ENCODE measurements around the gene LCN12. TPM values are rescaled to one million over a fixed set of nuclear protein-coding genes. Genes with fewer than 3 reads are reported as not detected.

Gene LCN12
- total RNA-seq, 1 experiment from 2014 or later: 2.5 TPM

DNA sequence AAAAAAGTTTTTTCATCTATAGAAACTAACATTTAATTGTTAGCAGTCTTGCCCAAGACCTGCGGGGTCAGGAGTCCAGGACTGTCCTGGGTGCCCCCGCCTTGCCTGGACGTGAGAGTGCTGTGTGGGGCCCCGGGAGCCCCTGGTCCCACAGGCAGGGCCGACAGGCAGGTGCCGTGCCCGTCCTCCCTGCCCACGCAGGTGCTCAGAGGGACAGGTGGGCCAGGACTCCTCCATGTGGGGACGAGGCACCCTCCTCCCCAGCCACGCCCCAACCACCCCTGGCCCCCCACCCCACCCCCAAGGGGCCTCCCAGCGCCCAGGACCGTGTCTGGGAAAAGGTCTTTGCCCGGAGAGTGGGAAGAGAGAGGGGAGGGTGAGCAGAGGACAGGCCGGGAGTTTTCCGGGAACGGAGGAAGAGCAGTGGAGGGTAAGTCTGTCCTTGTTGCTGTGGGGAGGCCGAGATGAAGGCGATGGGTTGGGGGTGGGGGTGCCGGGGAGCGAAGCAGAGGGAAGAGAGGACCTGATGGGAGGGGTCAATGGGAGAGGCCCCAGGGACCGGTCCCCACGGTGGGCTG is 2.7 kb upstream of the LCN12 start:
- no peak for TF ChIP-seq TCF7L2 (IDR thresholded peaks at IDR 0.05; ENCODE audit: low read depth, low read length)
- TF ChIP-seq, protein P1, sequence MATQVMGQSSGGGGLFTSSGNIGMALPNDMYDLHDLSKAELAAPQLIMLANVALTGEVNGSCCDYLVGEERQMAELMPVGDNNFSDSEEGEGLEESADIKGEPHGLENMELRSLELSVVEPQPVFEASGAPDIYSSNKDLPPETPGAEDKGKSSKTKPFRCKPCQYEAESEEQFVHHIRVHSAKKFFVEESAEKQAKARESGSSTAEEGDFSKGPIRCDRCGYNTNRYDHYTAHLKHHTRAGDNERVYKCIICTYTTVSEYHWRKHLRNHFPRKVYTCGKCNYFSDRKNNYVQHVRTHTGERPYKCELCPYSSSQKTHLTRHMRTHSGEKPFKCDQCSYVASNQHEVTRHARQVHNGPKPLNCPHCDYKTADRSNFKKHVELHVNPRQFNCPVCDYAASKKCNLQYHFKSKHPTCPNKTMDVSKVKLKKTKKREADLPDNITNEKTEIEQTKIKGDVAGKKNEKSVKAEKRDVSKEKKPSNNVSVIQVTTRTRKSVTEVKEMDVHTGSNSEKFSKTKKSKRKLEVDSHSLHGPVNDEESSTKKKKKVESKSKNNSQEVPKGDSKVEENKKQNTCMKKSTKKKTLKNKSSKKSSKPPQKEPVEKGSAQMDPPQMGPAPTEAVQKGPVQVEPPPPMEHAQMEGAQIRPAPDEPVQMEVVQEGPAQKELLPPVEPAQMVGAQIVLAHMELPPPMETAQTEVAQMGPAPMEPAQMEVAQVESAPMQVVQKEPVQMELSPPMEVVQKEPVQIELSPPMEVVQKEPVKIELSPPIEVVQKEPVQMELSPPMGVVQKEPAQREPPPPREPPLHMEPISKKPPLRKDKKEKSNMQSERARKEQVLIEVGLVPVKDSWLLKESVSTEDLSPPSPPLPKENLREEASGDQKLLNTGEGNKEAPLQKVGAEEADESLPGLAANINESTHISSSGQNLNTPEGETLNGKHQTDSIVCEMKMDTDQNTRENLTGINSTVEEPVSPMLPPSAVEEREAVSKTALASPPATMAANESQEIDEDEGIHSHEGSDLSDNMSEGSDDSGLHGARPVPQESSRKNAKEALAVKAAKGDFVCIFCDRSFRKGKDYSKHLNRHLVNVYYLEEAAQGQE (IDR thresholded peaks at IDR 0.05; ENCODE audit: insufficient read depth in 1 of 2, low read depth in 2 of 2, low read length in 1 of 2): no peak
- TF ChIP-seq POLR2AphosphoS5 (IDR thresholded peaks at IDR 0.05; ENCODE audit: low read depth, low read length): no peak
- Histone ChIP-seq H3K27ac (ENCODE audit: low read length) (peak overlapping the region; percentile 69), H3K4me3 (ENCODE audit: low read depth in 2 of 2, low read length in 2 of 2) (peak overlapping the region; percentile 48 to 63), H3K27me3 (ENCODE audit: control insufficient read depth, insufficient read depth, low read length) (no peaks in the 10 kb centered on the region), H3K36me3 (ENCODE audit: control insufficient read depth, insufficient read depth, low read length) (no peaks in the 10 kb centered on the region; the same call in 1 of the 2 replicates), H3K9me3 (ENCODE audit: control insufficient read depth, insufficient read depth, low read depth, low read length) (no peaks in the 10 kb centered on the region), H3K4me1 (ENCODE audit: control insufficient read depth, insufficient read depth, low read length) (peaks cover 33% of the 10 kb centered on the region)
- peak; percentile 10 for ATAC-seq
- no peak for DNase-seq (ENCODE audit: low read depth, low spot score)
- POLR2A ChIA-PET: no interaction called here
- intact Hi-C loops (cut with micrococcal nuclease; ENCODE audit: unreplicated experiment) (loop anchor here (10.0 kb wide), 1 partner anchor 85 kb away; the partner anchor contains the start of gene FUT7), in situ Hi-C loops (cut with HindIII; ENCODE audit: low pct_unique_long_range_greater_than_20kb, low sequenced_read_pairs) (no loop called here)
- BruUV-seq (replicated peaks): no TSS peak
- CTCF ChIA-PET: interaction anchor here (0.6 kb wide), 1 partner anchor 27 kb away, joined by 10 read pairs; no protein-coding TSS in a partner anchor

DNA sequence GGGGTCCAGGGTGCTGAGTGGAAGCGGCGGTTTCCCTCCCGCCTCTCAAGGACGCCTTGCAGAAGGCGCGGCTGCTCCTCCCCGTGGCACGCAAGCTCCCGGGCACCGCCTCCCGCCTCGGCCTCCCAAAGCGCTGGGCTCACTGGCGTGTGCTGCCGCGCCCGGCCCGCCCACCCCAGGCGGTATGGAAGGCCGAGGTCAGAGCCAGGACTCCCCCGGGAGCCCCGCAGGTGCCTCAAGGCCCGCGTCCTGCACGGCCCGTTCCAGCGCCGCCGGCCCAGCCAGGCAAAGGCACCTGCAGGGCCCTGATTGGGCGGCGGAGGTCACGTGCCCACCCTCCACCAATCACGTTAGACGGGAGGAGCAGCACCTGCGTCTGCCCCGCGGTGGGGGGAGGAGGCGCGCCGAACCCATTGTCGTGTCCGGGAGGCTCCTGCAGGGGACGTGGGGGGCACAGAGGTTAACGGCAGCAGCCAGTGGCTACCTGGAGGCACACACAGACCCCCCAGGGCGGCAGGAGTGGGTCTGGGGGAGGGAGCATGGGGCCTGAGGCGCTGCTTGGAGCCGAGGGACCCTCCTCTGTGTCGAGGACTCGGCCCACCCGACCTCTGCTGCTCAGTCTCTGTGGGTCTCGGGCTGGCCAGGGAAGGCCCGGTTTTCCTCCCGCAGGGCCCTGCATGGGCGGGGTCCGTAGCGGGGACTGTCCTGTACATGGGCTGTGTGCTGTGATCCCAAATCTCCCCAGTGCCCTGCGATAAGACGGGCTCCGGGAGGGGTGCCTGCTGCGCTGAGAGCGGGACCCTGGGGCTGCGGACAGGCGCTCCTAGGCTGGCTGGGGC is 2.0 kb upstream of the LCN12 start:
- TF ChIP-seq TCF7L2 (IDR thresholded peaks at IDR 0.05; ENCODE audit: low read depth, low read length) (no peak), SIN3A (IDR thresholded peaks at IDR 0.05; ENCODE audit: borderline replicate concordance, insufficient read depth, low read depth, low read length) (peak; percentile 10; the same call in 1 of the 2 replicates), POLR2AphosphoS5 (IDR thresholded peaks at IDR 0.05; ENCODE audit: low read depth, low read length) (peak; percentile 61)
- TF ChIP-seq, protein P2, sequence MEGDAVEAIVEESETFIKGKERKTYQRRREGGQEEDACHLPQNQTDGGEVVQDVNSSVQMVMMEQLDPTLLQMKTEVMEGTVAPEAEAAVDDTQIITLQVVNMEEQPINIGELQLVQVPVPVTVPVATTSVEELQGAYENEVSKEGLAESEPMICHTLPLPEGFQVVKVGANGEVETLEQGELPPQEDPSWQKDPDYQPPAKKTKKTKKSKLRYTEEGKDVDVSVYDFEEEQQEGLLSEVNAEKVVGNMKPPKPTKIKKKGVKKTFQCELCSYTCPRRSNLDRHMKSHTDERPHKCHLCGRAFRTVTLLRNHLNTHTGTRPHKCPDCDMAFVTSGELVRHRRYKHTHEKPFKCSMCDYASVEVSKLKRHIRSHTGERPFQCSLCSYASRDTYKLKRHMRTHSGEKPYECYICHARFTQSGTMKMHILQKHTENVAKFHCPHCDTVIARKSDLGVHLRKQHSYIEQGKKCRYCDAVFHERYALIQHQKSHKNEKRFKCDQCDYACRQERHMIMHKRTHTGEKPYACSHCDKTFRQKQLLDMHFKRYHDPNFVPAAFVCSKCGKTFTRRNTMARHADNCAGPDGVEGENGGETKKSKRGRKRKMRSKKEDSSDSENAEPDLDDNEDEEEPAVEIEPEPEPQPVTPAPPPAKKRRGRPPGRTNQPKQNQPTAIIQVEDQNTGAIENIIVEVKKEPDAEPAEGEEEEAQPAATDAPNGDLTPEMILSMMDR (IDR thresholded peaks at IDR 0.05): no peak
- peak; percentile 46 for DNase-seq (ENCODE audit: low read depth, low spot score)
- CTCF ChIA-PET: interaction anchor here (0.6 kb wide), 1 partner anchor 26 kb away, joined by 10 read pairs; no protein-coding TSS in a partner anchor
- in situ Hi-C loops (cut with HindIII; ENCODE audit: low pct_unique_long_range_greater_than_20kb, low sequenced_read_pairs): no loop called here
- peak; percentile 87 for ATAC-seq
- Histone ChIP-seq H3K36me3 (ENCODE audit: control insufficient read depth, insufficient read depth, low read length) (no peaks in the 10 kb centered on the region; the same call in 1 of the 2 replicates), H3K4me3 (ENCODE audit: low read depth in 2 of 2, low read length in 2 of 2) (peak overlapping the region; percentile 48 to 63), H3K27me3 (ENCODE audit: control insufficient read depth, insufficient read depth, low read length) (no peaks in the 10 kb centered on the region), H3K4me1 (ENCODE audit: control insufficient read depth, insufficient read depth, low read length) (peaks cover 30% of the 10 kb centered on the region), H3K27ac (ENCODE audit: low read length) (peak overlapping the region; percentile 87), H3K9me3 (ENCODE audit: control insufficient read depth, insufficient read depth, low read depth, low read length) (no peaks in the 10 kb centered on the region)
- POLR2A ChIA-PET: no interaction called here
- intact Hi-C loops (cut with micrococcal nuclease; ENCODE audit: unreplicated experiment): loop anchor here (10.0 kb wide), 1 partner anchor 85 kb away; the partner anchor contains the start of gene FUT7
- BruUV-seq (replicated peaks): no TSS peak

Measured in Panc1 (cell line).